Occipital lobe (tissue), 3 donors: ENCODE measurements around the gene TRIM24. TPM values are rescaled to one million over a fixed set of nuclear protein-coding genes. Genes with fewer than 3 reads are reported as not detected.

ENCODE experiments used
- DNase-seq: peaks from one replicate; lab custom pipeline; 2025; lab: John Stamatoyannopoulos, UW
- small RNA-seq: library from RNA; depleted of rRNA; stranded (forward); fragments of <200 nt; gene quantifications from one replicate; pipeline ENCODE3, GENCODE V24; 2014
- total RNA-seq: library from RNA; depleted of rRNA; stranded (reverse); fragments of >200 nt; gene quantifications from one replicate; pipeline ENCODE4 v1.2.3, GENCODE V29; 2014

Gene TRIM24
- total RNA-seq, 1 donor from 2014 or later = 42.1 TPM

GRCh38 chr7:138622841-138623240 is 162.8 kb downstream of the TRIM24 start:
- no peak for DNase-seq

GRCh38 chr7:138625084-138625848 is 165.2 kb downstream of the TRIM24 start:
- no peak for DNase-seq

- DNase-seq = no peak
Measured at GRCh38 chr7:138625849-138626230, 165.8 kb downstream of the TRIM24 start.

- DNase-seq = no peak
Measured at GRCh38 chr7:138626846-138627245, 166.8 kb downstream of the TRIM24 start.

GRCh38 chr7:138627361-138627760 is 167.3 kb downstream of the TRIM24 start:
- DNase-seq = no peak

GRCh38 chr7:138630059-138630610 is 170.1 kb downstream of the TRIM24 start:
- no peak for DNase-seq

- no peak for DNase-seq
Measured at GRCh38 chr7:138632384-138632783, 172.3 kb downstream of the TRIM24 start.

GRCh38 chr7:138632826-138633602 is 173.0 kb downstream of the TRIM24 start:
- no peak for DNase-seq

Small RNA genes within 50 kb of the gene (small RNA-seq; reads per million reads assigned to genes)
- not detected for gene RF00561

Other genes with a start within 250 kb of the TRIM24 start
- 0.78 TPM for gene SVOPL, start 241.1 kb downstream of the TRIM24 start, total RNA-seq